AG04450 (cell line): Measurements from ENCODE around the gene IL12A. TPM values are rescaled to one million over a fixed set of nuclear protein-coding genes. Genes with fewer than 3 reads are reported as not detected.

Experiments
- CTCF ChIA-PET: fragments of 300-600, 350-600 bp; formaldehyde crosslinking; extraction: SDS; loops from one replicate; lab custom pipeline; 2022; ENCODE audit warnings: antibody characterized with exemption, inconsistent platforms; lab: Charles Lee
- POLR2A ChIA-PET: fragments of 350-600 bp; formaldehyde crosslinking; extraction: SDS; loops from one replicate; lab custom pipeline; 2021; ENCODE audit warnings: antibody characterized with exemption, inconsistent platforms; lab: Yijun Ruan, JAX
- DNase-seq: peaks from one replicate; pipeline ENCODE4 v3.0.0-alpha.2; 2011; ENCODE audit warnings: low read depth, low spot score
- H3K27ac ChIP-seq: one replicate; pipeline ENCODE4 v1.5.1; 2012; ENCODE audit warnings: low read depth, low read length, control low read depth
- H3K27me3 ChIP-seq: one replicate; pipeline ENCODE4 v1.6.0; 2012; ENCODE audit warnings: low read length; ENCODE audit not compliant: control insufficient read depth, insufficient read depth
- H3K4me3 ChIP-seq: 2 replicates; pipeline ENCODE4 v1.5.1; 2011; ENCODE audit warnings: mild to moderate bottlenecking, low read depth, low read length, control low read depth
- H3K9me3 ChIP-seq: 2 replicates; pipeline ENCODE4 v1.5.1; 2012; ENCODE audit warnings: low read length; ENCODE audit not compliant: control insufficient read depth, insufficient read depth
- CTCF ChIP-seq: IDR thresholded peaks from 2 replicates; pipeline ENCODE4 v1.5.1; 2011; ENCODE audit warnings: low read depth, low read length, control low read depth, inconsistent platforms
- polyA plus RNA-seq: library from polyadenylated mRNA; depleted of rRNA; stranded (reverse); fragments of >200 nt; gene quantifications from 2 replicates; pipeline ENCODE4 v1.2.3, GENCODE V29; 2011

IL12A gene
- polyA plus RNA-seq, 1 experiment: 3.6 TPM

GRCh38 chr3:159977295-159977694, 11.3 kb upstream of the IL12A start:
- POLR2A ChIA-PET: no interaction called here
- TF ChIP-seq CTCF: no peak
- no peaks in the 10 kb centered on the region for H3K9me3 ChIP-seq
- no peak for DNase-seq
- no peak overlapping the region for H3K27ac ChIP-seq
- no peaks in the 10 kb centered on the region for H3K27me3 ChIP-seq
- CTCF ChIA-PET: interaction anchor here (1.8 to 6.7 kb wide), 3 partner anchors 11 to 29 kb away, joined by 5 to 91 read pairs (median 8); partner anchors contain the start of gene IL12A
- no peak overlapping the region for H3K4me3 ChIP-seq

- Histone ChIP-seq H3K27me3 (no peaks in the 10 kb centered on the region), H3K4me3 (no peak overlapping the region), H3K27ac (no peak overlapping the region), H3K9me3 (no peaks in the 10 kb centered on the region)
- POLR2A ChIA-PET: no interaction called here
- no peak for TF ChIP-seq CTCF
- CTCF ChIA-PET: interaction anchor here (1.2 to 6.7 kb wide), 2 partner anchors 10 to 716 kb away, joined by 3 to 91 read pairs; partner anchors contain the start of gene IL12A
- DNase-seq: no peak
Measured at GRCh38 chr3:159978353-159978752, 10.3 kb upstream of the IL12A start.

GRCh38 chr3:159978918-159979703, 9.5 kb upstream of the IL12A start:
- POLR2A ChIA-PET: no interaction called here
- H3K9me3 ChIP-seq: no peaks in the 10 kb centered on the region
- H3K4me3 ChIP-seq: no peak overlapping the region
- H3K27me3 ChIP-seq: no peaks in the 10 kb centered on the region
- DNase-seq: no peak
- H3K27ac ChIP-seq: no peak overlapping the region
- CTCF ChIA-PET: interaction anchor here (1.2 to 6.7 kb wide), 2 partner anchors 9 to 717 kb away, joined by 3 to 91 read pairs; partner anchors contain the start of gene IL12A
- no peak for TF ChIP-seq CTCF

GRCh38 chr3:159982442-159982974, 6.1 kb upstream of the IL12A start:
- no peak for DNase-seq
- no peak overlapping the region for H3K27ac ChIP-seq
- H3K9me3 ChIP-seq: no peaks in the 10 kb centered on the region
- POLR2A ChIA-PET: no interaction called here
- CTCF ChIA-PET: interaction anchor here (0.9 to 1.7 kb wide), 6 partner anchors 8 to 98 kb away, joined by 3 to 6 read pairs (median 4); no protein-coding TSS in a partner anchor
- TF ChIP-seq CTCF: peak; percentile 26; the same call in 1 of the 2 replicates
- H3K4me3 ChIP-seq: no peak overlapping the region
- no peaks in the 10 kb centered on the region for H3K27me3 ChIP-seq

- ChIA-PET CTCF (interaction anchor here (0.8 to 7.9 kb wide), 24 partner anchors 9 to 205 kb away, joined by 3 to 108 read pairs (median 8); no protein-coding TSS in a partner anchor), POLR2A (no interaction called here)
- H3K9me3 ChIP-seq: peaks cover 3% of the 10 kb centered on the region
- H3K4me3 ChIP-seq: no peak overlapping the region
- no peak for DNase-seq
- TF ChIP-seq CTCF: peak; percentile 38
- peak overlapping the region; percentile 39 for H3K27ac ChIP-seq
- H3K27me3 ChIP-seq: no peaks in the 10 kb centered on the region
Measured at GRCh38 chr3:159987291-159987711, 1.3 kb upstream of the IL12A start.
